Stromal cell of bone marrow (primary cell): ENCODE results near the gene PDLIM7.

ENCODE experiments used
- DNase-seq: peaks from one replicate; pipeline ENCODE4 v3.0.0-alpha.2; 2012; ENCODE audit warnings: low read depth

The PDLIM7 gene

DNA sequence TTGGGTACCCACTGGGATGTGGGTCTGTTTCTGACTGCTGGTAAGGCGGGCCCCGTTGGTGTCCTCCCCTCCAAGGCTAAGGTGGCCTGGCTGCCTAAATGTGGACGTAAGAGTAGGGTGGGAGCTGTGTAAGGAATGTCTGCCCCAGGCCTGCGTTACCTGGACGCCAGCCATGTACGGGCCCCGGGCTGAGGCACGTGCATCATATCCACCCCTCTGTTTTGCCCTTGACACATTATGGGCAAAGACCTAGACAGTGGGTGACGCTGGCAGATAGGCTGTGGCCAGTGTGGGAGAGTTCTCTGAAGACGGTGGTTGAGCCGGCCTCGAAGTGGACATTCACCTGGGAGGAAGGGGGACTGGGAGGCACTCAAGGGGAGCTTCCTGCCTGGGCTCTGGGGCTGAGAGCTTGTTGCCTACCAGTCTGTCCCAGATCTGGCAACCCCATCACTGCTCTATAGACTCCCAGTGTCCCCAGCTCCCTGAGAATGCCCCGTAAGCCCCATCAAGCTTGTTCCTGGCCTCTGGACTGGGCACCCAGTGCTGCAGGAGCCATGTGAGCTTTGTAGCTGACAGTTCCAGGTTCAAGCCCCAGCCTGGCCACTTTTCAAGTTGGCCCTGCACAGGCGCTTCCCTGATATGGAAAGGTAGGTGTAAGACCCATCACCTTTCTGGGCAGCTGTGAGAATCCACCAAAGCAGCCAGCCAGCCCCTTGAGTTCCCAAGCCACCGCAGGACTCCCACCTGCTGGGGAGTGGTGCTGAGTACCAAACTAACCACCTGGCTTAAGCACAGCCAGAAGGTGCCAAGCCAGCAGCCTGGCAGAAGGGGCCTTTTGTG lies 54.0 kb downstream of the PDLIM7 start:
- no peak for DNase-seq

- no peak for DNase-seq
Measured at GRCh38 chr5:177442066-177442826, 55.2 kb downstream of the PDLIM7 start.

GRCh38 chr5:177440990-177441780 lies 56.2 kb downstream of the PDLIM7 start:
- DNase-seq: no peak

GRCh38 chr5:177440211-177440989 lies 57.0 kb downstream of the PDLIM7 start:
- no peak for DNase-seq

GRCh38 chr5:177439518-177440053 lies 57.8 kb downstream of the PDLIM7 start:
- no peak for DNase-seq

- no peak for DNase-seq
Measured at GRCh38 chr5:177438468-177438867, 58.9 kb downstream of the PDLIM7 start.

DNA sequence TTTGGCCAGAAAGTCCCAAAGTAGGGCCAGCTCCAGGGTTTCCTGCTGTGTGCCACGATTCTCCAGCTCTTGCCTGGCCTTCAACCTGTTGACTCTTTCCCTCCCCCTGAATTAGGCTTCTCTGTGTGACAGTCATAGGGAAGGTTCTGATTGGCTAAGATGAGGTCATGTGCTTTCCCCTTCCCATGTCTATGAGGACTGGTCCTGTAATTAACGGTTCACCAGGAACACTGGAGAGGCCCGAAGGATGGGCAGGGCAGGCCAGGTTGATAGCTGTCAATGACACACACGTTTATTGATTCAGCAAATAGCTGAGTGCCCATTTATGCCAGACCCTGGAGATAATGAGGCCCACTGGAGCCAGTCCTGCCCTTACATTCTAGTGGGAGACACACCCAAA lies 59.8 kb downstream of the PDLIM7 start:
- no peak for DNase-seq

- DNase-seq: no peak
Measured at GRCh38 chr5:177435847-177436536, 61.4 kb downstream of the PDLIM7 start.

DNA sequence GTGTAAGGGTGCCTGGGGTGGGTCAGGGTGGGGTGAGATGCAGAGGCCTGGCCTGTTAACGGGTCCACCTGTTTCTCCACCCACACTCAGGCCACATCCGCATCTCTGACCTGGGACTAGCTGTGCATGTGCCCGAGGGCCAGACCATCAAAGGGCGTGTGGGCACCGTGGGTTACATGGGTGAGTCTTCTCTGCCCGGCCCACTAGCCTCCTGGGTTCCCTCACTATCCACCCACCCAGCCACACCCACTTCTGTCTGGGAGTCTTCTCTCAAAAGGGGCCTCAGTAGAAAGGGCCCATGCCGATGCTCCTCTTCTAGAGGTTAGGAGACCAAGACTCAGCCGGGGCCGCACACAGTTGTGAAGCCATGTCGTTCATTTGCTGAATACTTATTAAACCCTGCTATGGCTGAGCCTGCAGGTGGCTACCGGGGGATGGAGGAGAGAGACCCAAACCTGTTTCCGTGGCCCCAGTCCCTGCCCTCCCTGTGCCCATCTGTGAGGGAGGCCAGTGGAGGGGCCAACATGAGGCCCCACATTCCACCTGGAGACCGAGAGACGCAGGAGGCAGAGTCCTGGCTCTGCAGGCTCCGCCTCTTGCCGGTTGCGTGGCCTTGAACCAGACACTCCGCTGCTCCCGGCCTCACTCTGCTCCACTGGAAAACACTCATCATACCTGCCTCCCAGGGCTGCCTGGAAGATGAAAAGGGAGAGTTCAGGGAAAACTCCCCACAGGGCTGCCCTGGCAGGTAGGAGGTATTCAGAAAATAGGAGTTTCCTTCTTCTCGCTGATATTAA lies 62.3 kb downstream of the PDLIM7 start:
- DNase-seq: no peak

DNA sequence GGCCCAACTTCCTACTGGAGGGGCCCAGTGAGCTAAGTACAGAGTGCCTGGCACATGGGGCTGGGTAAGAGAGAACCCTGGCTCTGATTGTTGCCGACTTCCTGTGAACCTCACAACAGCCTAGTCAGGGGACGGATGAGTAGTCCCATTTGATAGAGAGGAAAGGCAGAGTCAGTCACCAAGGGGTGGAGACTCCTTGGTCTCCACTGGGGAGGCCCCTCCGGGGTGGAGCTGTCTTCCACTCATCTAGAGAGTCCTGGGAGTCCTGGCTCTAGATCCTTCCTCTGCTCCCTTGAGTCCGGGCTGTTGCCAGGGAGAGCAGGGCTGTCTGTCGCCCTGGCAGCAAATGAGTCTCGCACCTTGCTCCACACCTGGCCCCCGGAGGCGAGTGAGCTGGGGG lies 63.0 kb downstream of the PDLIM7 start:
- no peak for DNase-seq

DNA sequence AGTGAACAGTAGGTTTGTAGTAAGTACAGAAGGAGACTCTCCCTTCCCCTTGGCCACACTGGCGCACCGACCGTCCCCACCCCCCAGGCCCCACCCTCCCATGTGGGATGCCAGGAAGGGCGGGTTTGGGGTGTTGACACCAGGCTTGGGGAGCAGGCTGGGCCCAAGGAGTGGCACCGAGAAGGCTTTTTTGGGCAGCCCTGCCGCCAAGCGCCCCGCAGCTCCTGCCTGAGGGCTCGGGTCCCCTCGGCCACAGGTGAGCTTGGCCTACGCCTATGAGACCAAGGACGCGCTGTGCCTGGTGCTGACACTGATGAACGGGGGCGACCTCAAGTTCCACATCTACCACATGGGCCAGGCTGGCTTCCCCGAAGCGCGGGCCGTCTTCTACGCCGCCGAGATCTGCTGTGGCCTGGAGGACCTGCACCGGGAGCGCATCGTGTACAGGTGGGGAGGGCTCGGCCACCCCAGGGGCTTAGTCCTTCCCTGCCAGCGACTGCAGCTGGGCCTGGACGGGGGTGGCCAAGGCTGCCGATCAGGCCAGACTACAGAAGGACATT lies 63.7 kb downstream of the PDLIM7 start:
- DNase-seq: no peak
